ENCODE results near the gene R3HDM2. TPM values are rescaled to one million over a fixed set of nuclear protein-coding genes. Genes with fewer than 3 reads are reported as not detected.
"Not testable (repeated sequence)": the region's sequence is repeated elsewhere in the genome, so short reads cannot be mapped to it uniquely, and the experiment has no call there.

Gene R3HDM2
- total RNA-seq, 2 experiments from 2014 or later: 70.2 to 71.5 TPM

GRCh38 chr12:57381693-57382220, 49.1 kb downstream of the R3HDM2 start:
- Mint-ChIP-seq H3K4me1 (peaks cover 5% of the 10 kb centered on the region), H3K27ac (no peak overlapping the region), H3K36me3 (ENCODE audit: low read depth) (peaks cover 21% of the 10 kb centered on the region), H3K4me3 (no peak overlapping the region), H3K9me3 (no peaks in the 10 kb centered on the region), H3K27me3 (no peaks in the 10 kb centered on the region)
- ChIA-PET CTCF (no interaction called here), POLR2A (no interaction called here)
- no peak for DNase-seq

GRCh38 chr12:57380300-57380699, 50.5 kb downstream of the R3HDM2 start:
- H3K4me1 Mint-ChIP-seq: peaks cover 5% of the 10 kb centered on the region
- no peak overlapping the region for H3K4me3 Mint-ChIP-seq
- ChIA-PET CTCF (no interaction called here), POLR2A (no interaction called here)
- no peaks in the 10 kb centered on the region for H3K27me3 Mint-ChIP-seq
- H3K36me3 Mint-ChIP-seq (ENCODE audit: low read depth): peaks cover 21% of the 10 kb centered on the region
- DNase-seq: no peak
- H3K9me3 Mint-ChIP-seq: no peaks in the 10 kb centered on the region
- H3K27ac Mint-ChIP-seq: no peak overlapping the region

DNA sequence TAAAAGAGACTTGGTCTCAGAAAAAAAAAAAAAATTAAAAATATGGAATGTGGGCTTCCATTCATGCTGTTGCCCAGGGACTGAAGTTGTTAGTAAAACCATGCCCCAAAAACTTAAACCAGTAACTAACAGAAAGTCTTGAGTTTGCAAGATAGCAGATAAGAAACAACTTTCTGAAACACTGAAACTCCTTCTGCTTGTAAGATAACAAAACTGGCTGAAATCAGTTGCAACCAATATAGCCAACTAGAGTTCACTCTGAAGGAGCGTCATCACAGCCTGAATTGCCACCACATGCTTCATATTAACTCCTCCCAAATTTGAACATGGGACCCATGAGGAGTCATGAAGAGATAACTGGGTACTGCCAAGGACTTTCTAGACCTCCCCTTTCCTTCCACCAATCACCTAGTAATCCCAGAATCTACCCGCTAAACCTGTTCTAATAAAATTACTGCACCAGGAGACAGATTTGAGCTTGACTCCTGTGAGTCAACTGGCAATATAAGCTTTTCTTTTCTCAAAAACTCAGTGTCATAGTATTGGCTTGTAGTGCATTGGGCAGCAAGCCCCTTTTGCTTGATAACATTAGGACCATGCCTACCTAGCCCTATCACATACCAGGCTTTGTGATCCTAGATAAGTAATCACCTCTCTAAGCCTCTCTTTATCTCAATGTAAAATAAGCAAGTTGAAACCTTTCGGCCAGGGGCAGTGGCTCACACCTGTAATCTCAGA, 53.6 kb downstream of the R3HDM2 start:
- ChIA-PET CTCF (no interaction called here), POLR2A (interaction anchor here (1.6 kb wide), 1 partner anchor 53 kb away, joined by 4 read pairs; no protein-coding TSS in a partner anchor)
- DNase-seq: no peak
- H3K27ac Mint-ChIP-seq: no peak overlapping the region
- H3K27me3 Mint-ChIP-seq: no peaks in the 10 kb centered on the region
- no peaks in the 10 kb centered on the region for H3K9me3 Mint-ChIP-seq
- H3K4me3 Mint-ChIP-seq: no peak overlapping the region
- peaks cover 24% of the 10 kb centered on the region for H3K36me3 Mint-ChIP-seq (ENCODE audit: low read depth)
- H3K4me1 Mint-ChIP-seq: peaks cover 5% of the 10 kb centered on the region

DNA sequence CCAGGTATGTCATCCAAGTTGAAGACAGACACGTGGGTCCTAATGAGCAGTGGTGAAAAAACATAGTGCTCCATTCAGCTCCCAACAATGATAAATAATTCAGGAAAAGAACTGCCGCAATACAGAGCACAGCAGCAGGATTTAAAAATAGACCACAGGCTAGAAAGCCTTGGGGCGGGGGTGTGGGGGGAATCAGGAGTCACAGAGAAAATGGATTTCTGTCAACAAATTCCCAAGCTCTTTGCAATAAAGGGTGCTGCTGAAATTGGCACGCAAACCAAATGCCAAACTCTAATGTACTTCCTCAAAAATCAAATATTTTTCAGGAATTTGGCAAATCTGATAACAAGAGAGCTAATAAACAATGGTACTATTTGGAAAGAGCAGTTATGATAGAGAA, 58.6 kb downstream of the R3HDM2 start:
- no peak for DNase-seq
- Mint-ChIP-seq H3K4me3 (no peak overlapping the region), H3K9me3 (no peaks in the 10 kb centered on the region), H3K27ac (no peak overlapping the region), H3K4me1 (peaks cover 2% of the 10 kb centered on the region), H3K36me3 (ENCODE audit: low read depth) (peaks cover 35% of the 10 kb centered on the region), H3K27me3 (no peaks in the 10 kb centered on the region)
- ChIA-PET POLR2A (no interaction called here), CTCF (no interaction called here)

- peaks cover 42% of the 10 kb centered on the region for H3K36me3 Mint-ChIP-seq (ENCODE audit: low read depth)
- H3K27me3 Mint-ChIP-seq: no peaks in the 10 kb centered on the region
- H3K4me3 Mint-ChIP-seq: no peak overlapping the region
- DNase-seq: no peak
- ChIA-PET CTCF (no interaction called here), POLR2A (no interaction called here)
- no peak overlapping the region for H3K27ac Mint-ChIP-seq
- H3K4me1 Mint-ChIP-seq: no peaks in the 10 kb centered on the region
- H3K9me3 Mint-ChIP-seq: peaks cover 4% of the 10 kb centered on the region
Measured at GRCh38 chr12:57370696-57371095, 60.1 kb downstream of the R3HDM2 start.

GRCh38 chr12:57370072-57370471, 60.8 kb downstream of the R3HDM2 start:
- Mint-ChIP-seq H3K4me3 (no peak overlapping the region), H3K9me3 (peaks cover 4% of the 10 kb centered on the region), H3K27ac (no peak overlapping the region), H3K27me3 (no peaks in the 10 kb centered on the region), H3K36me3 (ENCODE audit: low read depth) (peaks cover 42% of the 10 kb centered on the region), H3K4me1 (no peaks in the 10 kb centered on the region)
- ChIA-PET POLR2A (no interaction called here), CTCF (no interaction called here)
- no peak for DNase-seq

- no peak for DNase-seq
- Mint-ChIP-seq H3K27me3 (no peaks in the 10 kb centered on the region), H3K27ac (no peak overlapping the region), H3K4me1 (no peaks in the 10 kb centered on the region), H3K9me3 (peaks cover 4% of the 10 kb centered on the region), H3K36me3 (ENCODE audit: low read depth) (peaks cover 42% of the 10 kb centered on the region), H3K4me3 (no peak overlapping the region)
- POLR2A ChIA-PET: no interaction called here
- CTCF ChIA-PET: no interaction called here
Measured at GRCh38 chr12:57369202-57369601, 61.6 kb downstream of the R3HDM2 start.

DNA sequence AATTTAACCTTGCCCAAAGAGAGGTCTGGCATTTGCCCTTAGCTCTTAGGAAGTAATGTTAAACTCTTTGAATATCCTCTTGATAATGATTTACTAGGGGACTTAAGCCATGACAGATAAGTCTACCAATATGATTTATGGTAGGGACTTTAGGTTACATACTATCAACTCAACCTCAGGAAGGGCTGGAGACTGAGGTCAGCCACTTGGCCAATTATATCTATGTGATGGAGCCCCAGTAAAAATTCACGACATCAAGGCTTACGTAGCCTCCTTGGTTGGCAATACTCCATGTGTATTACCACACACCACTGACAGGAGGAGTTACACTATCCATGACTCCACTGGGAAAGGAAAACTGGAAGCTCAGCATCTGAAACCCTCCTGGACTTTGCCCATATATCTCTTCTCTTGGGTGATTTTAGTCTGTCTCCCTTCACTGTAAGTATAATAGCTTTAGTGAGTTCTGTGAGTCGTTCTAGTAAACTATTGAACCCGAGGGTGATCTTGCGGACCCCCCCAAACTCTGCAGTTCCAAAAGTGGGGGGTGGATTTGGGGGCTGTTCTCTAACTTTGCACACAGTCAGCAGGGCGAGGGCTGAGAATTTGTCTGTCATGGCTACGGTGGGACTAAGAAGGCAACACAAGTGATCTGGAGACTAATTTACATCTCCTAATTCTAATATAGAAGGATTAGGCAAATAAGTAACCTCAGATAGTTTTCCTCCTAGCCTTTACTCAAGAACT, 62.3 kb downstream of the R3HDM2 start:
- ChIA-PET POLR2A (no interaction called here), CTCF (interaction anchor here (1.1 kb wide), 1 partner anchor 11 kb away, joined by 3 read pairs; no protein-coding TSS in a partner anchor)
- Mint-ChIP-seq H3K36me3 (ENCODE audit: low read depth) (peaks cover 42% of the 10 kb centered on the region), H3K27me3 (no peaks in the 10 kb centered on the region), H3K4me1 (no peaks in the 10 kb centered on the region), H3K9me3 (peaks cover 4% of the 10 kb centered on the region), H3K27ac (no peak overlapping the region), H3K4me3 (no peak overlapping the region)
- no peak for DNase-seq

- ChIA-PET POLR2A (no interaction called here), CTCF (no interaction called here)
- Mint-ChIP-seq H3K9me3 (peaks cover 4% of the 10 kb centered on the region), H3K36me3 (ENCODE audit: low read depth) (peaks cover 38% of the 10 kb centered on the region), H3K4me3 (no peak overlapping the region), H3K4me1 (no peaks in the 10 kb centered on the region), H3K27ac (no peak overlapping the region), H3K27me3 (no peaks in the 10 kb centered on the region)
- DNase-seq: no peak
Measured at GRCh38 chr12:57367121-57367520, 63.7 kb downstream of the R3HDM2 start.

DNA sequence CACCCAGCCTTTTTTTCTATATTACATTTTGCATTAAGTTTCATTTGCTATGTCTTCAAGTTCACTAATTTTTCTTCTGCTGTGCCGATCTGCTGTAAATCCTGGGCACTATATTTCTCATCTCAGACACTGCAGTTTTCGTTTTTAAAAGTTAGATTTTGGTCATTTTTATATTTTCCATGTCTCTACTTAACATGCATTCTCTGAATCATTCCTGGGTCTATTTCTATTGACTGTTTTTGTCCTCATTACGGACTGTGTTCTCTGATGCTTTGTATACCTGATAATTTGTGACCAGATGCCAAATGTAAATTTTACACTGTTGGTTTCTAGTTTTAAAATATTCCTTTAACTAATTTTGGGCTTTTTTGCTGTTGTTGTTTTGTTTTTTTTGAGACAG, 64.5 kb downstream of the R3HDM2 start:
- H3K27me3 Mint-ChIP-seq: no peaks in the 10 kb centered on the region
- peaks cover 4% of the 10 kb centered on the region for H3K9me3 Mint-ChIP-seq
- peaks cover 34% of the 10 kb centered on the region for H3K36me3 Mint-ChIP-seq (ENCODE audit: low read depth)
- DNase-seq: no peak
- no peak overlapping the region for H3K27ac Mint-ChIP-seq
- H3K4me1 Mint-ChIP-seq: no peaks in the 10 kb centered on the region
- POLR2A ChIA-PET: no interaction called here
- no peak overlapping the region for H3K4me3 Mint-ChIP-seq
- CTCF ChIA-PET: no interaction called here

DNA sequence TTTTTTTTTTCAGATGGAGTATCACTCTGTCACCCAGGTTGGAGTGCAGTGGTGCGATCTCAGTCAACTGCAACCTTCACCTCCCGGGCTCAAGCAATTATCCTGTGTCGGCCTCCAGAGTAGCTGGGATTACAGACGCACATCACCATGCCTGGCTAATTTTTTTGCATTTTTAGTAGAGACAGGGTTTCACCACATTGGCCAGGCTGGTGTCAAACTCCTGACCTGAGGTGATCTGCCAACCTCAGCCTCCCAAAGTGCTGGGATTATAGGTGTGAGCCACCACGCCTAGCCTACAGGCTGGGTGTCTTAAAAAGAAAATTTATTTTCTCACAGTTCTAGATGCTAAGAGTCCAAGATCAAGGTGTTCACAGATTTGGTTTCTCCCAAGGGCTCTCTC, 66.7 kb downstream of the R3HDM2 start:
- peaks cover 20% of the 10 kb centered on the region for H3K36me3 Mint-ChIP-seq (ENCODE audit: low read depth)
- H3K27me3 Mint-ChIP-seq, H3K27ac Mint-ChIP-seq, POLR2A ChIA-PET, DNase-seq, CTCF ChIA-PET, H3K4me3 Mint-ChIP-seq, H3K9me3 Mint-ChIP-seq, H3K4me1 Mint-ChIP-seq: not testable (repeated sequence)

DNA sequence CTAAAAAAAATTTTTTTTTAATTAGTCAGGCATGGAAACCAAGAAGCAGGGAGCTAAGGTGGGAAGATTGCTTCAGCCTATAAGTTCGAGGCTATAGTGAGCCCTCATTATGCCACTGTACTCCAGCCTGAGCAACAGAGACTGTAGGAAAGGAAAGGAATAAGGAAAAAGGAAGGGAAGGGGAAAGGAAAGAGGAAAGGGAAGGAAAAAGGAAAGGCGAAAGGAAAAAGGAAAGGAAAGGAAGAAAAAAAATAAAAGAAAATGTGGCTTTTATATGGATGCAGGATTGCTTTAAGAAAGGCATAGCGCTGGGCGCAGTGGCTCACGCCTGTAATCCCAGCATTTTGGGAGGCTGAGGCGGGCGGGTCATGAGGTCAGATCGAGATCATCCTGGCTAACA, 70.4 kb downstream of the R3HDM2 start:
- Mint-ChIP-seq H3K27ac (no peak overlapping the region), H3K4me3 (no peak overlapping the region), H3K27me3 (no peaks in the 10 kb centered on the region), H3K4me1 (no peaks in the 10 kb centered on the region), H3K9me3 (no peaks in the 10 kb centered on the region), H3K36me3 (ENCODE audit: low read depth) (peaks cover 4% of the 10 kb centered on the region)
- POLR2A ChIA-PET: no interaction called here
- DNase-seq: no peak
- CTCF ChIA-PET: interaction anchor here (0.7 kb wide), 1 partner anchor 25 kb away, joined by 5 read pairs; no protein-coding TSS in a partner anchor

DNA sequence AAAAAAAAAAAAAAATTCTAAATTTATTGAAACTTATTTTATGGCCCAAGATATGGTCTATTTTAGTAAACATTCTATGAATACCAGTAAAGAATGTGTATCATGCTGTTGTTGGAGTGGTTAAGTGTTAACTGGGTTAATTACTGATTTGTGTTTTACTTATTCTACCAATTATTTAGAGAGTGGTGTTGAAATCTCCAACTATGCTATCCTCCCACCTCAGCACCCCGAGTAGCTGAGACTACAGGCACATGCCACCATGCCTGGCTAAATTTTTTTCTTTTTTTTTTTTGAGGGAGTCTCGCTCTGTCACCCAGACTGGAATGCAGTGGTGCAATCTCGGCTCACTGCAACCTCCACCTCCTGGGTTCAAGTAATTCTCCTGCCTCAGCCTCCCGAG, 72.2 kb downstream of the R3HDM2 start:
- Mint-ChIP-seq H3K4me3 (no peak overlapping the region), H3K27ac (no peak overlapping the region), H3K9me3 (no peaks in the 10 kb centered on the region), H3K36me3 (ENCODE audit: low read depth) (peaks cover 4% of the 10 kb centered on the region), H3K27me3 (no peaks in the 10 kb centered on the region), H3K4me1 (no peaks in the 10 kb centered on the region)
- ChIA-PET CTCF (no interaction called here), POLR2A (no interaction called here)
- DNase-seq: no peak

DNA sequence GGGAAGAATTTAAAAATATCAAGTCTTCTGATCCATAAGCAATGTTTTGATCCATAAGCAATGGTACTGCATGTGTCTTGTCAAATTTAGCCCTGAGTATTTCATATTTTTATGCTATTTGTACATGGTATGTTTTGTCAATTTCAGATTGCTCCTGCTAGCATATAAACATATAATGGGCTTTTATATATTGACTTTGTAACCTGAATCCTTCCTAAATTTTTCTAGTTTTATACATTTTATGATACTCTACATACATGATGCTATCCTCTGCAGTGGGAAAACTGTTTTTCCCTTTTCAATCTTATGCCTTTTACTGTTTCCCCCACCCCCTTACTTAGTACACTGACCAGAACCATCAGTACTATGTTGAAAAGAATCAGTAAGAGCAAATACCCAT, 75.1 kb downstream of the R3HDM2 start:
- Mint-ChIP-seq H3K4me3 (no peak overlapping the region), H3K4me1 (no peaks in the 10 kb centered on the region), H3K27ac (no peak overlapping the region), H3K36me3 (ENCODE audit: low read depth) (peaks cover 4% of the 10 kb centered on the region), H3K9me3 (no peaks in the 10 kb centered on the region), H3K27me3 (no peaks in the 10 kb centered on the region)
- ChIA-PET POLR2A (no interaction called here), CTCF (no interaction called here)
- no peak for DNase-seq
